Natural killer cell (primary cell): Measurements from ENCODE around the gene RARB. TPM values are rescaled to one million over a fixed set of nuclear protein-coding genes. Genes with fewer than 3 reads are reported as not detected.

ENCODE experiments used
- ATAC-seq, 3 donors: fragments of 150-1000 bp in 2 of 3; fragments of 200-7000 bp in 1 of 3; cut with Tn5 transposase; 1 replicate in 1 of 3; 2 replicates in 2 of 3; pipeline ENCODE4 v1.10.0; 2021; ENCODE audit warnings: mild to moderate bottlenecking in 2 of 3, moderate library complexity in 2 of 3
- DNase-seq, 2 donors: peaks; one replicate each; pipeline versions ENCODE4 v3.0.0 to v3.0.0-alpha.2; 2013 to 2021; ENCODE audit warnings: mixed read lengths in 1 of 2
- H3K27ac ChIP-seq: one replicate; pipeline ENCODE4 v1.5.1; 2013; ENCODE audit warnings: mild to moderate bottlenecking, low read length
- H3K27me3 ChIP-seq: one replicate; pipeline ENCODE4 v1.6.1; 2013; ENCODE audit warnings: low read length; ENCODE audit not compliant: control insufficient read depth, insufficient read depth
- H3K36me3 ChIP-seq: one replicate; pipeline ENCODE4 v1.6.1; 2013; ENCODE audit warnings: low read length; ENCODE audit not compliant: control insufficient read depth, insufficient read depth
- H3K4me1 ChIP-seq: one replicate; pipeline ENCODE4 v1.6.1; 2013; ENCODE audit warnings: low read length; ENCODE audit not compliant: control insufficient read depth, insufficient read depth
- H3K4me3 ChIP-seq: one replicate; pipeline ENCODE4 v1.5.1; 2013; ENCODE audit warnings: low read length
- H3K9me3 ChIP-seq: one replicate; pipeline ENCODE4 v1.6.1; 2013; ENCODE audit warnings: low read length; ENCODE audit not compliant: control insufficient read depth, insufficient read depth
- H3K27ac Mint-ChIP-seq, 2 donors: one replicate each; pipeline ENCODE4 v1.8.0; 2022; ENCODE audit warnings: mild to moderate bottlenecking in 2 of 2, mixed read lengths in 2 of 2, moderate library complexity in 1 of 2
- H3K27me3 Mint-ChIP-seq, 2 donors: one replicate each; pipeline ENCODE4 v1.8.0; 2022; ENCODE audit warnings: low read depth in 2 of 2, mixed read lengths in 2 of 2
- H3K36me3 Mint-ChIP-seq: one replicate; pipeline ENCODE4 v1.8.0; 2022; ENCODE audit warnings: mixed read lengths
- H3K4me1 Mint-ChIP-seq, 2 donors: one replicate each; pipeline ENCODE4 v1.8.0; 2022; ENCODE audit warnings: mixed read lengths in 2 of 2
- H3K4me3 Mint-ChIP-seq: one replicate; pipeline ENCODE4 v1.8.0; 2022; ENCODE audit warnings: mild to moderate bottlenecking, moderate library complexity, mixed read lengths
- H3K9me3 Mint-ChIP-seq, 2 donors: one replicate each; pipeline ENCODE4 v1.8.0; 2022; ENCODE audit warnings: mixed read lengths in 2 of 2
- WGBS: methylation state at CpG from one replicate; pipeline ENCODE4 v1.1.7; 2013; ENCODE audit warnings: missing lambda C conversion rate; ENCODE audit not compliant: insufficient coverage; 5-methylcytosine and 5-hydroxymethylcytosine counted together
- intact Hi-C: fragments of 100-400 bp; cut with micrococcal nuclease; formaldehyde crosslinking; loops from one replicate; pipeline ENCODE4 v1.14.2; 2022
- total RNA-seq, 4 donors: library from RNA; stranded (reverse); fragments of 120-200 nt in 1 of 4; gene quantifications; one replicate each; pipeline versions ENCODE4 v1.2.3 to v1.2.4, GENCODE V29; 2013 to 2022
- TF ChIP-seq, protein P1 (sequence below): fragments of 200-600 bp; IDR thresholded peaks from one replicate; pipeline ENCODE4 v1.8.0; 2022; ENCODE audit warnings: antibody characterized with exemption

RARB gene
- total RNA-seq, 3 donors from 2014 or later (not counting 1 experiment from before 2014, with no cell fraction given): not detected

DNA sequence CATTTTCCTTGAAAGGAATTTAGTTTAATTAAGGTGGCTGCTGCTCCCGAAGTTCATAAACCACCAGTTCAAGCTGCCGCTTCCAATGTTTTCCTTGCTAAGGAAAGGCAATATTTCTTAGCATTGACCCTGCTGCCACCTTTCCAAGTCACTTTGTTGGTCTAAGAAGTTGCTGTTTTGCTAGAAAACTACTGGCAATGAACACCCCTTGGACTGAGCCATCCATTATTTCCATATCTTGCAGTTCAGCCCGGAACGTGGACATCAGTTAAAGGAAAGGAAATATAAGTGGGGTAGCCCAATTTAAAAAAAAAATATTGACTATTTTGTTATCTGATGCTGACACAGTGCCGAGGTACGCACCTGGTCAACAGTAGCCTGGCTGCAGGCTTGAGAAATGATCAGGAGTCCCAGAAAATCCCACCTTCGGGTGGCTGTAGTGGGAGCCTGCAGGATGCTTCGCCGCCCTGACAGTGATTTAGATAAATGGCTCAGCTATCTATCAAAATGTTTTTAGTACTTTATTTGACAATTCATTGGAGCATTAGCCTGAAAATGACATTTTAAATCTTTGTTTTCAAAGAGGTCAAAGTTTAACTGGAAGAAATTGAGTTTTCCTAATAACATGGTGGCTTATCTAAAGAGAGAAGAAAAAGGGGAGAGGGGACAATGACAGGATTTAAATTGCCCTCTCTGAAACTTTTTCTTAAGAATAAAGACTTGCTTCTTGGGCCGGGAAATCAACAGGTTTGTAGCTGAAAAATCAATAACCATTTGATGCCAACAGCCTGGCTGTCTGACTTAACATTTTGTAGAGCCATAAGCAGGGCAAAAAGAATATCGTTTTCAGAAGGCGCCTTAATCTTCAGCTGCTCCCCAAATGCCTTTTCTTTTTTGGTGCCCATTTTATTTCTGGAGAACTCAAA lies 1.6 kb downstream of the RARB start:
- Mint-ChIP-seq H3K36me3 (no peaks in the 10 kb centered on the region), H3K27ac (no peak overlapping the region), H3K4me3 (no peak overlapping the region), H3K27me3 (peaks cover 65 to 69% of the 10 kb centered on the region in 2 donors), H3K9me3 (no peaks in the 10 kb centered on the region), H3K4me1 (peaks cover 23% of the 10 kb centered on the region in 2 donors)
- no peak for DNase-seq
- peaks cover 10% of the 10 kb centered on the region for H3K4me1 ChIP-seq
- H3K4me3 ChIP-seq: no peak overlapping the region
- no peak for ATAC-seq
- no peaks in the 10 kb centered on the region for H3K36me3 ChIP-seq
- WGBS: 59% methylated on average over 10 of the region's 12 CpGs
- H3K27ac ChIP-seq: no peak overlapping the region
- TF ChIP-seq, protein P1, sequence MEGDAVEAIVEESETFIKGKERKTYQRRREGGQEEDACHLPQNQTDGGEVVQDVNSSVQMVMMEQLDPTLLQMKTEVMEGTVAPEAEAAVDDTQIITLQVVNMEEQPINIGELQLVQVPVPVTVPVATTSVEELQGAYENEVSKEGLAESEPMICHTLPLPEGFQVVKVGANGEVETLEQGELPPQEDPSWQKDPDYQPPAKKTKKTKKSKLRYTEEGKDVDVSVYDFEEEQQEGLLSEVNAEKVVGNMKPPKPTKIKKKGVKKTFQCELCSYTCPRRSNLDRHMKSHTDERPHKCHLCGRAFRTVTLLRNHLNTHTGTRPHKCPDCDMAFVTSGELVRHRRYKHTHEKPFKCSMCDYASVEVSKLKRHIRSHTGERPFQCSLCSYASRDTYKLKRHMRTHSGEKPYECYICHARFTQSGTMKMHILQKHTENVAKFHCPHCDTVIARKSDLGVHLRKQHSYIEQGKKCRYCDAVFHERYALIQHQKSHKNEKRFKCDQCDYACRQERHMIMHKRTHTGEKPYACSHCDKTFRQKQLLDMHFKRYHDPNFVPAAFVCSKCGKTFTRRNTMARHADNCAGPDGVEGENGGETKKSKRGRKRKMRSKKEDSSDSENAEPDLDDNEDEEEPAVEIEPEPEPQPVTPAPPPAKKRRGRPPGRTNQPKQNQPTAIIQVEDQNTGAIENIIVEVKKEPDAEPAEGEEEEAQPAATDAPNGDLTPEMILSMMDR: no peak
- no peaks in the 10 kb centered on the region for H3K9me3 ChIP-seq
- intact Hi-C loops: no loop called here
- H3K27me3 ChIP-seq: peaks cover 41% of the 10 kb centered on the region

DNA sequence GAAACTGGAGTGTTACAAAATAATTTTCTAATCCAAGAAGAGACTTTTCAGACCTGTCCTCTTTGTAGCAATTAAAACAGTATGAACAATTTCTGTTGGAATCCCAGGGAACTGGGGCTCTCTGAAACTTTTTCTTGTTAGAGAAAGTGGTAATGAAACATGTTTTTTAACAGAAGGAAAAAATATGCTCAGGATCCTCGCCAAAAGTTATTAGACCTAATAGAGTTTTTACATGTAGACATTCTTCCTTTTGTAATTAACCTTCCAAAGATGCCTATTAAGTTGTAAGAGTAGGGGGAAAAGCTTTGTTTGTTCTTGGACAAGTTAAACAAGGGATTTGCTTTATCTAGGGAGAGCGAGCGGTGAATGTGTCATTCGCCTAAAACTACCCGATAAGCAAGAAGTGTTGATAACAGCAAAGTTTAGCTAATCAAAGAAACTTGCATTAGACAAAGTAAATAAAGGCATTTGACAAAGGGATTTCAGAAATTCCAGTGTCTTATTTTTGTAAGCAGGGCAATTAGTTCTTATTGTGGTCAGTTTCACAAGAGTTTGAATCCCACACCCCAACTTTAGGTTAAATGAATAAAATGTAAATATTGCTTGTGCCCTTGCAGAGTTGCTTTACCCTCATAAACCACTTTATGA lies 2.3 kb downstream of the RARB start:
- TF ChIP-seq, protein P1: no peak
- WGBS: 96% methylated on average over 4 of the region's 5 CpGs
- no peaks in the 10 kb centered on the region for H3K9me3 ChIP-seq
- no peaks in the 10 kb centered on the region for H3K36me3 Mint-ChIP-seq
- intact Hi-C loops: no loop called here
- no peak overlapping the region for H3K4me3 Mint-ChIP-seq
- H3K27me3 ChIP-seq: peaks cover 42% of the 10 kb centered on the region
- peaks cover 10% of the 10 kb centered on the region for H3K4me1 ChIP-seq
- H3K27ac ChIP-seq: no peak overlapping the region
- no peaks in the 10 kb centered on the region for H3K36me3 ChIP-seq
- DNase-seq (no peak), ATAC-seq (no peak)
- H3K27me3 Mint-ChIP-seq: peaks cover 59 to 61% of the 10 kb centered on the region in 2 donors
- H3K9me3 Mint-ChIP-seq: no peaks in the 10 kb centered on the region
- no peak overlapping the region for H3K4me3 ChIP-seq
- peaks cover 23% of the 10 kb centered on the region in 2 donors for H3K4me1 Mint-ChIP-seq
- no peak overlapping the region for H3K27ac Mint-ChIP-seq

DNA sequence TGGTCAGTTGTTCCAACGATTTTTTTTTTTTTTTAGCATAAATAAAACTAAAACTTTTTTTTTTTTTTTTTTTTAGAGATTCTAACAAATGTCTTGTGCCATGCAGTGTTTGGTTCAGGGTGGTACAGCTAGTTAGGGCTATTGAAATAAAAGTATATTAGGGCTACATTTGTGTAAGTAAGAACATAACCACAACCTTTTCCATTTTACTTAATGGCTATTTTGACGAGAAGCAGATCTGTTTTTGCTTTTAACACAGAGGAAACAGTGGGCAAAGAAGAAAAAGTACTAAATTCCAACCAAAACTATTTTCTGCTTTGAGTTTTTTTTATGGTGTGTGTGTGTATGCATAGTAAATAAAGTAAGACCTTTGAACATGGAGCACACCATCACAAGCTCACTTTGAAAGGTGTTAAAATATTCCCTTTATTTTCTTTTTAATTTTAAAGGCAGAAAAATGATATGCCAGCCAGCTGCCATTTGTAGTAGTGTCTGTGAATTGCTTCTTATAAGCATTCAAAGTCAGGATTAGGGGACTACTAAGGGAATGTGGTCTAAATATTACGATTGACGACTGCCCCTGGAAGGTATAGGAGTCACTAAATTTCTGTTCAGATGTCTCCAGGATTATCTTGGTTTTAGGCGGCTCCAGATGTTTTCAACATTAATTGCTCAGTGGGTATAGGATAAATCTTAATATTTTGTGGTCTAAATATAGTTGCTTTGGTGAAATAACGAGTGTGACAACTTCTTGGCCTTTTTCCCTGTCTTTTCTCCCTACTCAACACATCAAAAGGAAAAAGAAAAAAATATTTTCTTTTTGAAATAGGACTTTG lies 3.1 kb downstream of the RARB start:
- peaks cover 41% of the 10 kb centered on the region for H3K27me3 ChIP-seq
- intact Hi-C loops: no loop called here
- H3K4me1 ChIP-seq: peaks cover 10% of the 10 kb centered on the region
- no peak overlapping the region for H3K27ac Mint-ChIP-seq
- H3K27me3 Mint-ChIP-seq: peaks cover 52 to 58% of the 10 kb centered on the region in 2 donors
- H3K36me3 Mint-ChIP-seq: no peaks in the 10 kb centered on the region
- DNase-seq (no peak), ATAC-seq (no peak)
- H3K9me3 ChIP-seq: no peaks in the 10 kb centered on the region
- TF ChIP-seq, protein P1: no peak
- no peak overlapping the region for H3K4me3 ChIP-seq
- no peaks in the 10 kb centered on the region for H3K9me3 Mint-ChIP-seq
- no peaks in the 10 kb centered on the region for H3K36me3 ChIP-seq
- no peak overlapping the region for H3K4me3 Mint-ChIP-seq
- H3K4me1 Mint-ChIP-seq: peaks cover 23% of the 10 kb centered on the region in 2 donors
- 85% methylated on average over 3 of the region's 6 CpGs for WGBS
- no peak overlapping the region for H3K27ac ChIP-seq
